HG03432 (cell line): ENCODE results near the gene APOD.
"Not testable (repeated sequence)": the region's sequence is repeated elsewhere in the genome, so short reads cannot be mapped to it uniquely, and the experiment has no call there.

ENCODE experiments used
- ATAC-seq: cut with Tn5 transposase; IDR thresholded peaks from one replicate; pipeline ENCODE4 v1.9.1; 2021; ENCODE audit warnings: mild to moderate bottlenecking, moderate library complexity; ENCODE audit not compliant: unreplicated experiment

APOD gene

GRCh38 chr3:195583831-195584542 is at the start of gene APOD:
APOD (minus strand) TSS chr3:195583940; CDS start chr3:195579461, 4,479 bp downstream.
- no peak for ATAC-seq

- ATAC-seq: not testable (repeated sequence)
These were observed 49.6 kb upstream of the APOD start for GRCh38 chr3:195633351-195633750.

GRCh38 chr3:195632501-195633185 is 48.9 kb upstream of the APOD start:
- ATAC-seq: not testable (repeated sequence)

GRCh38 chr3:195632046-195632445 is 48.3 kb upstream of the APOD start:
- not testable (repeated sequence) for ATAC-seq

GRCh38 chr3:195630938-195631495 is 47.3 kb upstream of the APOD start:
- ATAC-seq: not testable (repeated sequence)

GRCh38 chr3:195630086-195630917 is 46.6 kb upstream of the APOD start:
- ATAC-seq: not testable (repeated sequence)

- ATAC-seq: not testable (repeated sequence)
These were observed 45.9 kb upstream of the APOD start for GRCh38 chr3:195629682-195630081.

GRCh38 chr3:195628386-195628920 is 44.7 kb upstream of the APOD start:
- not testable (repeated sequence) for ATAC-seq

GRCh38 chr3:195627515-195628385 is 44.0 kb upstream of the APOD start:
- not testable (repeated sequence) for ATAC-seq

- ATAC-seq: peak; percentile 92
These were observed 41.1 kb upstream of the APOD start for GRCh38 chr3:195624603-195625560.

- ATAC-seq: peak; percentile 4
These were observed 40.4 kb upstream of the APOD start for GRCh38 chr3:195624171-195624570.

- not testable (repeated sequence) for ATAC-seq
These were observed 39.7 kb upstream of the APOD start for GRCh38 chr3:195623217-195623965.

GRCh38 chr3:195622523-195623170 is 38.9 kb upstream of the APOD start:
- not testable (repeated sequence) for ATAC-seq

- ATAC-seq: not testable (repeated sequence)
These were observed 38.3 kb upstream of the APOD start for GRCh38 chr3:195622012-195622411.

GRCh38 chr3:195621095-195621494 is 37.4 kb upstream of the APOD start:
- not testable (repeated sequence) for ATAC-seq

GRCh38 chr3:195620476-195620875 is 36.7 kb upstream of the APOD start:
- ATAC-seq: not testable (repeated sequence)
